T-helper 1 cell treated with Interleukin-12 subunit alpha and Interleukin-12 subunit beta and Interleukin-4 antibody, amounts not matched to agents 30 μg/mL and 1 μg/mL, for 36 hours (primary cell): ENCODE data around the gene DDB1.

Experiments
- H3K27ac Mint-ChIP-seq: one replicate; pipeline ENCODE4 v1.8.0; 2021; ENCODE audit warnings: mild to moderate bottlenecking, mixed read lengths
- H3K27me3 Mint-ChIP-seq: one replicate; pipeline ENCODE4 v1.8.0; 2021; ENCODE audit warnings: low read depth, mixed read lengths
- H3K36me3 Mint-ChIP-seq: one replicate; pipeline ENCODE4 v1.8.0; 2021; ENCODE audit warnings: low read depth, mixed read lengths
- H3K4me1 Mint-ChIP-seq: one replicate; pipeline ENCODE4 v1.8.0; 2021; ENCODE audit warnings: low read depth, mixed read lengths
- H3K4me3 Mint-ChIP-seq: one replicate; pipeline ENCODE4 v1.8.0; 2021; ENCODE audit warnings: mild to moderate bottlenecking, moderate library complexity, mixed read lengths
- H3K9me3 Mint-ChIP-seq: one replicate; pipeline ENCODE4 v1.8.0; 2021; ENCODE audit warnings: mixed read lengths

DDB1 gene

DNA sequence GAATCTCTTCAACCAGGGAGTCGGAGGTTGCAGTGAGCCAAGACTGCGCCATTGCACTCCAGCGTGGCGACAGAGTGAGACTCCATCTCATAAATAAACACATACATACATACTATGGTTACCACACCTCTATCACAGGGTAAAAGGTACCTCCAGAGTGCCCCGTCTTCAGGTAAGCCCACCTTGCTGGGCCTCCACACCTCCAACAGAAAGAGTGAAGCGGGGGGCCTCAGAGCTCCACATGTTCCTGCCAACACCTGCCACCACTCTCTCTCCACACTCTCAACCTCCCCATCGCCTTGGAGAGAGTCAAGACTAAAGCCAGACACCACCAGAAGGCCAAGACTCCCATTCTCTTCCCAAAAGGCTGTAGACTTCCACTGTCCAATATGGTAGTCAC lies 27.5 kb downstream of the DDB1 start:
- Mint-ChIP-seq H3K9me3 (no peaks in the 10 kb centered on the region), H3K27ac (no peak overlapping the region), H3K27me3 (no peaks in the 10 kb centered on the region), H3K36me3 (peaks cover 37% of the 10 kb centered on the region), H3K4me3 (no peak overlapping the region), H3K4me1 (no peaks in the 10 kb centered on the region)

DNA sequence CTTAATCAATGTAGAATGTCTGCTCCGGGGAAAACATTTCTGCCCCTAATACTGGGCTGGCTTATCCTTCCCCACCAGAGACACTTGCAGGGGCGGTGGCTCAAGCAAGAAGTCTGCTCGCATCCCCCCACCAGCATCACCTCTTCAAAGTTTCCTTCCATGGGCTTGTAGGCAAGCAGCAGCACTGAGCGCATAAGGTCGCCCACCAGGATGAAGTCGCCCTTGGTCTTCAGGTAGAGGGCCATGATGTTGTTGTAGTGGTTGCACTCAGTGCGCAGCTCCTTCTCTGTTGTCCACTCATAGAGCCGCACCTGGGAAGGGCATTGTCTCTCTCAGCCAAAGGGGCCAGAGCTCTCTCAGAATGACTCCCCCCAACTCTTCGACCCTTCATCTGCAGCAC lies 29.2 kb downstream of the DDB1 start:
- H3K36me3 Mint-ChIP-seq, result peaks cover 41% of the 10 kb centered on the region
- peaks cover 5% of the 10 kb centered on the region for H3K4me1 Mint-ChIP-seq
- no peaks in the 10 kb centered on the region for H3K9me3 Mint-ChIP-seq
- H3K4me3 Mint-ChIP-seq, result no peak overlapping the region
- no peaks in the 10 kb centered on the region for H3K27me3 Mint-ChIP-seq
- no peak overlapping the region for H3K27ac Mint-ChIP-seq

- Mint-ChIP-seq H3K36me3 (peaks cover 46% of the 10 kb centered on the region), H3K27ac (no peak overlapping the region)
Observed at GRCh38 chr11:61302550-61302949, 30.4 kb downstream of the DDB1 start.

DNA sequence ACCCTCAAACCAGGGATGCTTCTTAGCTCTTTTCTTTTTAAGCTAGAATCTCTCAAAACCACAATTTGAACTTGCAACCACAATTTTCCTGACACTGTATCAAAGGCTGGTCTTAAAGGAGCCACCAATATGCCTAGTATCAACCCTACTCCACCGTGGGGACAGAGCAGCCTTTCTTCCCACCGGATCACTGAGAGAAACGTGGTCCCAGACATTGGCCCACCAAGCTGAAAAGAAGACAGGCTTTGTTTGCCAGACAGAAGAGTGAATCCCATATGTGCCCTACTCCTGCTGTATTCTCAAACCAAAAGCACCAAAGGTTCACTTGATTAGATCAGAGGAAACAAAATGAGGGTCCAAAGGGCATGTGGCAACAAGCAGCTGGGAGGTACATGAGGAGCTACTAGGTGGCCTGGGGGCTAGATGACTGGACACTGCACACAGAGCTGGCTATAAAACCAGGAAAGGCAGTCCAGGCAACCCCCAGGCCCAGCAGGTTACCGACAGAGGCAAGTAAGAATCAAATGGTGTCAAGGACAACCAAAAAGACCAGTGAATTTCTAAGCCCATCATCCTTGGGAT lies 34.2 kb downstream of the DDB1 start:
- Mint-ChIP-seq H3K27ac (no peak overlapping the region), H3K4me1 (peaks cover 26% of the 10 kb centered on the region), H3K27me3 (peaks cover 6% of the 10 kb centered on the region), H3K36me3 (peaks cover 44% of the 10 kb centered on the region), H3K4me3 (no peak overlapping the region), H3K9me3 (no peaks in the 10 kb centered on the region)

More at GRCh38 chr11:61302550-61302949, 30.4 kb downstream of the DDB1 start:
- Mint-ChIP-seq H3K27me3 (no peaks in the 10 kb centered on the region), H3K4me3 (no peak overlapping the region), H3K9me3 (no peaks in the 10 kb centered on the region), H3K4me1 (peaks cover 15% of the 10 kb centered on the region)

DNA sequence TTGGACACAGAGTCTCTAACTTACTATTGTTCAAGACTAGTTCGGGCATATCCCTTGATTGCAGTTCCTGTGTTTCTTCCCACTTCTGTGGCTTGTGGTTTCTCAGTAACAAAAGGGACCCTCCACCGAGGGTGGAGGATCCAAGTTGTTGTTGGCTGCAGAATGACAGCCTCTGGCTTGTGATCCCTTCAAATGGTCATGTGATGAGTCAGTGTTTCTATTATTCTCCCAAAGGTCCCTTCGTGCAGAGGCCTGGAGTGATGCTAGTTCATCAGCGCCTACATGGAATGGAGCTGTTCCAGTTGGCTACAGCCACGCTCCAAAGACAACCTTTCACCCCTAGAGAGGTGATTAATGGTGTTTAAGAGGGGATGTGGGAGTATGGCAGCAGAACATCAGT lies 35.2 kb downstream of the DDB1 start:
- Mint-ChIP-seq H3K9me3 (no peaks in the 10 kb centered on the region), H3K27me3 (peaks cover 13% of the 10 kb centered on the region), H3K36me3 (peaks cover 40% of the 10 kb centered on the region), H3K4me3 (peak overlapping the region; percentile 5), H3K27ac (peak overlapping the region; percentile 27), H3K4me1 (peaks cover 30% of the 10 kb centered on the region)

GRCh38 chr11:61297341-61297740 lies 35.6 kb downstream of the DDB1 start:
- peaks cover 30% of the 10 kb centered on the region for H3K4me1 Mint-ChIP-seq
- peak overlapping the region; percentile 27 for H3K27ac Mint-ChIP-seq
- peaks cover 15% of the 10 kb centered on the region for H3K27me3 Mint-ChIP-seq
- H3K4me3 Mint-ChIP-seq, result peak overlapping the region; percentile 5
- H3K36me3 Mint-ChIP-seq, result peaks cover 38% of the 10 kb centered on the region
- H3K9me3 Mint-ChIP-seq, result no peaks in the 10 kb centered on the region

DNA sequence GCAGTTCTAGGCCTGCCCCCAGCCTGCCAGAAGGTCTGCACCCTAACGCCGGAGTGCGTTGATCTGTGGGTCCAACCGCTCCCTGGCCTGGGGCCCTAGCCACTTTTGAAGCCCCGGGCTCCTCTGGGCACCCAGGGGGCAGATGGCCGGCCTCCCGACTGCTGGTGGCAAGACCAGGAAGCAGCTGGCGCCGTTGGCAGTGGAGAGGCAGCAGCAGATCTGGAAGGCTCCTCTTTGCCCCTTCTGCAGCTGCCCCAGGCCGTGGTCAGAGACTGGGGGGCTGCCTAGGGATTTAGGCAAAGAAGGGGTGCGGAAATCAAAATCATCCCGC lies 37.3 kb downstream of the DDB1 start:
- H3K4me1 Mint-ChIP-seq, result peaks cover 30% of the 10 kb centered on the region
- no peaks in the 10 kb centered on the region for H3K9me3 Mint-ChIP-seq
- H3K27ac Mint-ChIP-seq, result no peak overlapping the region
- peak overlapping the region; percentile 77 for H3K4me3 Mint-ChIP-seq
- peaks cover 25% of the 10 kb centered on the region for H3K36me3 Mint-ChIP-seq
- H3K27me3 Mint-ChIP-seq, result peaks cover 17% of the 10 kb centered on the region

DNA sequence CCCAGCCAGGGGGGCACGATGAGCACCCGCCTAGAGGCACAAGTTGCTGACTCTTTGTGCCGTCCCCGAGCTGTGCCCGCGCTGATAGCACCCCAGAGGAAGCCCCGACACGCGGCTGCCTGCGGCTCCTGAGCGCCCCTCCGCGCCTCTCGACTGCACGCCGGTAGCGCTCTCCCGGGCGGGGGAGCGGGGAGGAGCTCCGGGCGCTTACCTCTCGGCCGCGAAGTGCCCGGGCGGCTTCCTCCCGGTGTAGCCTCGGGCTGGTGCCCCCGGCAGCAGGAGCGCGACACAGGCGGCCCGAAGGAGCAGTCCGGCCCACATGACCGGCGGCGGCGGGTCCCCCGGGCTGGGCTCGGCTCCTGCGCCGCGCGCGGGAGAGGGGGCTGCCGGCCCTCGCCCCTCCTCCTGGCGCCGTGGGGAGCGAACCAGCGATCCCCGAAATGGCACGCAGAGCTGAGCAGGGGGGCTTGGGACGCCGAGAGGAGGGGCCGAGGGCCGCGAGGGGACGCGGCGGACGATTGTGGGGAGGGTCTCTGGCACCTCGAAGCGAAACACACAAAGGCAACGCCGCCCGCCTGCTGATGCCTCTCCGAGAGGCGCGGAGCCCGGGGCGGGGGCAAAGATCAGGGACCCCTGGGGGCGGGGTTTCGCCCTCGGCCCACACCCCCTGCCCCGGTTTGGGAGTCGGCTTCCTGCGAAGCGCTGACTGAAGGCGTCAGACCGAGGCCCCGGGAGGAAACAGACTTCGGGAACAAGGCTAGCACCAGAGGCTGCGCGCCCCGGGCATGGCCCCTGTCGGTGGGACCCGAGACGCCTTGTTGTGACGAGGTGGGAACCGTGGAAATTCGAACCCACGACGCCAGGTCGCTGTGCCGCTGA lies 37.9 kb downstream of the DDB1 start, which contains the start of gene VWCE:
Gene VWCE (minus strand): TSS at position 600 of the 879 bp plus-strand sequence. CDS start 279 bp downstream, at position 321.
- peak within 1 kb of the TSS; percentile 77 for H3K4me3 Mint-ChIP-seq
- H3K36me3 Mint-ChIP-seq, result peaks cover 22% of the 10 kb centered on the region
- H3K27ac Mint-ChIP-seq, result peak within 1 kb of the TSS; percentile 52
- H3K27me3 Mint-ChIP-seq, result peaks cover 17% of the 10 kb centered on the region
- H3K9me3 Mint-ChIP-seq, result no peaks in the 10 kb centered on the region
- peaks cover 30% of the 10 kb centered on the region for H3K4me1 Mint-ChIP-seq

DNA sequence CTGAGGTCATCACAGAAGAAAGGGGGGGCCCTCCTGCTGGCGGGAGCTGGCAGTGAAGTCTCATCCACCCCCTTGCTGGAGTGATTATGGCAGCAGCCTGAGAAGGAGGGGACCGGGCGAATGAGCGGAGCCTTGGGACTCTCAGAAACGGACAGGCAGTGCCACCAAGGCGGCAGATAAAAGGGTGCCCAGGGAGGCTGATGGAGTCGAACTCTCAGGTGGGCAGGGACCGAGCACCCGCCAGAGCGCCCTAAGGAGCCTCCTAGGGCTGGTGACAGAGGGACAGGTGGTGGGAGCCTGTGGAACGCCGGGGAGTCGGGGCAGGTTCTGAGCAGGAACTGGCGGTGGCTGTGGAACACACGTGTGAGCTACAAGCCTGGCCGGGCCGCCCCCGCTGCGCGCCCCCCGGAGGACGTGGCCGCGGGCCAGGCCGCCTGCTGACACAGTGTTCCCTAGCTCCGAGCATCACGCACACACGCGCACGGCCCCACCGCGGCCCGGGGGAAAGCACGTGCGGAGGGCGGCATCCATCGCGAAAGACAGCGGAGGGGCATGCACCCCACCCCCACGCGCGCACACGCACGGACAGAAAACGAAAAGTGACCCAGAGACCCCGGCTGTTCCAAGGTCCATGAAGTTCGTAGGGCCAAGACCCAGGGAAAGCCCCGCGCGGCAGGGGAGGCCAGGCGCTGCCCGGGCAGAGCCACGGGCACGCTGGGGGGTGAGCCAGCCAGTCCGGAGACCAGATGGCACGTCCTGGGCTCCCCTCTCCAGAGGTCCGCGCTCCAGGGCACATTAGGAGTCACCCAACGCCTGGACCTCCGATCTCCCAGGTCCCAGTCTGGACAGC lies 38.8 kb downstream of the DDB1 start:
- peak overlapping the region; percentile 80 for H3K4me3 Mint-ChIP-seq
- peak overlapping the region; percentile 29 for H3K27ac Mint-ChIP-seq
- peaks cover 17% of the 10 kb centered on the region for H3K27me3 Mint-ChIP-seq
- no peaks in the 10 kb centered on the region for H3K9me3 Mint-ChIP-seq
- H3K36me3 Mint-ChIP-seq, result peaks cover 18% of the 10 kb centered on the region
- H3K4me1 Mint-ChIP-seq, result peaks cover 27% of the 10 kb centered on the region

GRCh38 chr11:61292356-61292755 lies 40.5 kb downstream of the DDB1 start:
- H3K27ac Mint-ChIP-seq, result no peak overlapping the region

GRCh38 chr11:61290905-61291690 lies 41.8 kb downstream of the DDB1 start:
- H3K27ac Mint-ChIP-seq, result no peak overlapping the region
- peaks cover 17% of the 10 kb centered on the region for H3K27me3 Mint-ChIP-seq
- no peaks in the 10 kb centered on the region for H3K9me3 Mint-ChIP-seq
- H3K4me3 Mint-ChIP-seq, result no peak overlapping the region
- H3K36me3 Mint-ChIP-seq, result peaks cover 4% of the 10 kb centered on the region
- H3K4me1 Mint-ChIP-seq, result peaks cover 8% of the 10 kb centered on the region

More at GRCh38 chr11:61292356-61292755, 40.5 kb downstream of the DDB1 start:
- Mint-ChIP-seq H3K36me3 (peaks cover 8% of the 10 kb centered on the region), H3K9me3 (no peaks in the 10 kb centered on the region), H3K4me3 (peak overlapping the region; percentile 5), H3K4me1 (peaks cover 13% of the 10 kb centered on the region), H3K27me3 (peaks cover 17% of the 10 kb centered on the region)

DNA sequence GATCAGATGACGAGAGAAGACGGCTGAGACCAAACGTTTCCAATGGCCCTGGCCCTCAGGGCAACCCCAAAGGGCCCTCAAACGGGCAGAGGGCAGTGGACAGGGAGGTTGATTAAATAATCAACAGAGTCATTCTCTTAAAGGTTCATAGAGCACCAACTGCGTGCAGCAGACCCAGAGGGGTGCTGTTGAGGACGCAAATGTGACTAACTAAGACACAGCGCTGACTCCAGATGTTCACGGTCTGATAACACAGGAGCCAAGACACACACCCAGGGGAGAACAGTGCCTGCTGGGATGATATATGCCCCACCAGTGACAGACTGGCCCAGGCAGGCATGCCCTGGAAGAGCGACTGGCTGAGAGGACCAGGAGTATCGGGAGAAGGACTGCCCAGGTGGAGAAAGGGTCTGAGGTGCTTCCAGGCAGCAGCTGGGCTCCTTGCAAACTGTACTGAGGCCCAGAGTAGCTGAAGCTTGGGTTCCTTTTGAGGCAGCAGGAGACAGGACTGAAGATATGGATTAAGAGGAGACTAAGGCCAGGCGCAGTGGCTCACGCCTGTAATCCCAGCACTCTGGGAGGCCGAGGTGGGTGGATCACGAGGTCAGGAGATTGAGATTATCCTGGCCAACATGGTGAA lies 45.4 kb downstream of the DDB1 start:
- H3K4me3 Mint-ChIP-seq, result no peak overlapping the region
- H3K36me3 Mint-ChIP-seq, result peaks cover 2% of the 10 kb centered on the region
- H3K4me1 Mint-ChIP-seq, result no peaks in the 10 kb centered on the region
- no peaks in the 10 kb centered on the region for H3K9me3 Mint-ChIP-seq
- H3K27me3 Mint-ChIP-seq, result peaks cover 4% of the 10 kb centered on the region
- no peak overlapping the region for H3K27ac Mint-ChIP-seq

- Mint-ChIP-seq H3K4me1 (peaks cover 3% of the 10 kb centered on the region), H3K36me3 (peaks cover 2% of the 10 kb centered on the region), H3K27me3 (no peaks in the 10 kb centered on the region), H3K9me3 (no peaks in the 10 kb centered on the region), H3K27ac (no peak overlapping the region), H3K4me3 (no peak overlapping the region)
Observed at GRCh38 chr11:61283613-61284012, 49.3 kb downstream of the DDB1 start.
